Muscle layer of duodenum (tissue), 2 donors: ENCODE results near the gene IL32.
"Not testable (repeated sequence)": the region's sequence is repeated elsewhere in the genome, so short reads cannot be mapped to it uniquely, and the experiment has no call there.

Experiments used
- H3K27ac ChIP-seq: one replicate; pipeline ENCODE4 v1.7.0; 2013; ENCODE audit warnings: mild to moderate bottlenecking, low read length
- H3K27me3 ChIP-seq: one replicate; pipeline ENCODE4 v1.7.0; 2013; ENCODE audit warnings: low read depth, mild to moderate bottlenecking, control low read depth, low read length
- H3K36me3 ChIP-seq, 2 donors: one replicate each; pipeline ENCODE4 v1.7.0; 2013; ENCODE audit warnings: low read length in 2 of 2, control low read depth in 1 of 2, mild to moderate bottlenecking in 1 of 2; ENCODE audit not compliant: insufficient read depth in 2 of 2, control insufficient read depth in 1 of 2
- H3K4me1 ChIP-seq, 2 donors: one replicate each; pipeline ENCODE4 v1.7.0; 2013; ENCODE audit warnings: low read length in 2 of 2, mild to moderate bottlenecking in 2 of 2, control low read depth in 1 of 2, moderate library complexity in 1 of 2; ENCODE audit not compliant: insufficient read depth in 2 of 2, control insufficient read depth in 1 of 2
- H3K4me3 ChIP-seq, 2 donors: one replicate each; pipeline ENCODE4 v1.7.0; 2013; ENCODE audit warnings: low read length in 2 of 2, low read depth in 1 of 2, mild to moderate bottlenecking in 1 of 2
- H3K9me3 ChIP-seq, 2 donors: one replicate each; pipeline ENCODE4 v1.7.0; 2013; ENCODE audit warnings: low read length in 2 of 2, control low read depth in 1 of 2, mild to moderate bottlenecking in 1 of 2; ENCODE audit not compliant: control insufficient read depth in 1 of 2
- donor health status: healthy.

The IL32 gene

DNA sequence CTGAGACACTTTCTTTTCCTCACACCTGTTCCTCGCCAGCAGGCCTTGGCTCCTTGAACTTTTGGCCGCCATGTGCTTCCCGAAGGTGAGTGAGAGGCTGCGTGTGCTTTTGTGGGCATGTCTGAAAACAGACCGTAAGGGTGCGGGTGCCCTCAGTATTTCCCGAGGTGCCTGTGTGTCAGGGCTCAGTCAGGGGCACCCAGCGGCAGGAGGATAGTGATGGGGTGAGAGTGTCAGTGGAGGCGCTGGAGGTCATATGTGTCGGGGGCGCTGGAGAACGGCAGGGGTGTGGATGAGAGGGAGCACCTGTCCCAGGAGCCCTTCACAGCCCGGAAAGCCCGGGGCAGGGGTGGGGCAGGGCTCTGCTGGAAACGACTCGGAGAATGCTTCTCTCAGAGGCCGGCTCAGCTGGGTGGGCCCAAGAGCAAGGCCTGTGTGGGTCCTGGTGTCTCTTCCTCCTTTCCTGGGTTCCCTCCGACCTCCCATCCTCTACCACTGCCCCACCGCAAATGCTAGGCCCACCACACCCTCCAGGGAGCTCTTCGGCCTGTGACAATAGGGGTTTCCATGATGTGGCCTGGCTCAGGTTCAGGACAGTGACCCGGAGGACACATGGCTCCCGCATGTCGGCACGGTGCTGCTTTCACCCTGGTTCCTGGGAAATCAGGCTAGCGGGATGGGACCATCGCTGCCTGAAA lies 451 bp downstream of the IL32 start:
- Histone ChIP-seq H3K4me3 (peak overlapping the region; percentile 48 to 78), H3K27ac (peak overlapping the region; percentile 87), H3K36me3 (no peaks in the 10 kb centered on the region), H3K9me3 (no peaks in the 10 kb centered on the region), H3K4me1 (peaks cover 0 to 6% of the 10 kb centered on the region in 2 donors), H3K27me3 (no peaks in the 10 kb centered on the region)

DNA sequence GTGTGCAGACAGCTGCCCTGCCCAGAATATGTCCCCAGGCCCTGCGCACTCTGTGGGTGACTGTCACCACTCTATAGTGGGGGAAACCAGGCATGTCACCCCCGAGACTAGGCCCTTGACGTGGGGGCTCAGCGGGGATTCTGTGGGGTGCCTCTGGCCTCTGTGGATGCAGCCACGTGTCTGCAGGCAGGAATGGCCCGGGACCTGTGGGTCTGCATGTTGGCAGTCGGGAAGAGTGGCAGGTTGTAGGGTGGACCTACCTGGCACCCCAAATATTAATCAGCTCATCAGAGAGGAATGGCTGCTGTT lies 954 bp downstream of the IL32 start:
- Histone ChIP-seq H3K9me3 (no peaks in the 10 kb centered on the region), H3K36me3 (no peaks in the 10 kb centered on the region), H3K27ac (no peak overlapping the region), H3K4me3 (peak overlapping the region; percentile 48 to 78), H3K4me1 (peaks cover 0 to 6% of the 10 kb centered on the region in 2 donors), H3K27me3 (no peaks in the 10 kb centered on the region)

DNA sequence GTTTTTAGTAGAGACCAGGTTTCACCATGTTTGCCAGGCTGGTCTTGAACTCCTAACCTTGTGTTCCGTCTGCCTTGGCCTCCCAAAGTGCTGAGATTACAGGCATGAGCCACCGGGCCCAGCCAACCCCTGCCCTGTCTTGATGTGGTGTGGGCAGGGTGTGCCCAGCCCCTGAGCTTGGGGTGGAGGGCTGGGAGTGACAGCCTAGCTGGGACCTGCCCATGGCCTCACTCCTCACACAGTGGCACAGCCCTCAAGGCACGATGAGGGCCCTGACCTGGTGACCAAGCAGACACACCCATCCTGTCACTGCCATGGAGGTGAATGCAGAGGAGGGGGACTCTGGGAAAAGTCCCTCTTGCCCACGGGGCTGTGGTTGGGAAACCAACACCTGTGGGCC lies 3.0 kb downstream of the IL32 start:
- no peaks in the 10 kb centered on the region for H3K27me3 ChIP-seq
- H3K27ac ChIP-seq = no peak overlapping the region
- no peaks in the 10 kb centered on the region for H3K36me3 ChIP-seq
- peaks cover 0 to 6% of the 10 kb centered on the region in 2 donors for H3K4me1 ChIP-seq
- H3K4me3 ChIP-seq = no peak overlapping the region
- H3K9me3 ChIP-seq = no peaks in the 10 kb centered on the region

DNA sequence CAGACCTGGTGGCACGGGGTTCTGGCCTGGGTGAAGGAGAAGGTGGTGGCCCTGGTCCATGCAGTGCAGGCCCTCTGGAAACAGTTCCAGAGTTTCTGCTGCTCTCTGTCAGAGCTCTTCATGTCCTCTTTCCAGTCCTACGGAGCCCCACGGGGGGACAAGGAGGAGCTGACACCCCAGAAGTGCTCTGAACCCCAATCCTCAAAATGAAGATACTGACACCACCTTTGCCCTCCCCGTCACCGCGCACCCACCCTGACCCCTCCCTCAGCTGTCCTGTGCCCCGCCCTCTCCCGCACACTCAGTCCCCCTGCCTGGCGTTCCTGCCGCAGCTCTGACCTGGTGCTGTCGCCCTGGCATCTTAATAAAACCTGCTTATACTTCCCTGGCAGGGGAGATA lies 3.7 kb downstream of the IL32 start:
- not testable (repeated sequence) for H3K36me3 ChIP-seq, H3K27me3 ChIP-seq, H3K27ac ChIP-seq, H3K9me3 ChIP-seq, H3K4me3 ChIP-seq, H3K4me1 ChIP-seq

DNA sequence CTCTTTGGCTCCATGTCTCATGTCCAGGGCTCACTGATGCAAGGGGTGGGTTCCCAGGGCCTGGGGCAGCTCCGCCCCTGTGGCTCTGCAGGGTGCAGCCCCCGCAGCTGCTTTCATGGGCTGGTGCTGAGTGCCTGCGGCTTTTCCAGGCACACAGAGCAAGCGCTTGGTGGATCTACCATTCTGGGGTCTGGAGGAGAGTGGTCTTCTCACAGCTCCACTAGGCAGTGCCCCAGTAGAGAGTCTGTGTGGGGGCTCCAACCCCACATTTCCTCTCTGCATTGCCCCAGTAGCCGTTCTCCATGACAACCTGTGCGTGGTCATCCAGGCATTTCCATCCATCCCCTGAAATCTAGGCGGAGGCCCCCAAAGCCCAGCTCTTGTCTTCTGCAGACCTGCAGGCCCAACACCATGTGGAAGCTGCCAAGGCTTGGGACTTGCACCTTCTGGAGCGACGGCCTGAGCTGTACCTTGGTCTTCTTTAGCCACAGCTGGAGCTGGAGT lies 5.2 kb downstream of the IL32 start:
- Histone ChIP-seq H3K27me3 (no peaks in the 10 kb centered on the region), H3K4me3 (no peak overlapping the region), H3K36me3 (no peaks in the 10 kb centered on the region), H3K4me1 (no peaks in the 10 kb centered on the region), H3K27ac (no peak overlapping the region), H3K9me3 (no peaks in the 10 kb centered on the region)

DNA sequence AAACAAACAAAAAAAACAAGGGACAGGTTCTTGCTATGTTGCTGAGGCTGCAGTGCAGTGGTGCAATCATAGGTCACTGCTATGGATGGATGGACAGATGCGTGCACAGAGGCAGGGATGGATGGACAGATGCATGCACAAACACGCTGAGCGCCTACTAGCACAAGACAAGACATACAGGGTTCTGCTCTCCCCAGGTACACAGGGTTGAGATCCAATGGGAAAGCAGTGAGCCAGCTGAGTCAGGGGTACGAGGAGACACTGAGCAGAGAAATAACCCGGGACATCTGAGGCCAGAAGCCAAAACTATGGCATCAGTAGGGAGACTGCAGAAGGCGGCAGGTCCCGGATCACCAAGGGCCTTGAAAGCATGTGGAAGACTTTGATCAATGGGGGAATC lies 6.2 kb downstream of the IL32 start:
- H3K9me3 ChIP-seq = no peaks in the 10 kb centered on the region
- no peaks in the 10 kb centered on the region for H3K27me3 ChIP-seq
- H3K4me3 ChIP-seq = no peak overlapping the region
- H3K4me1 ChIP-seq = no peaks in the 10 kb centered on the region
- H3K36me3 ChIP-seq = no peaks in the 10 kb centered on the region
- H3K27ac ChIP-seq = no peak overlapping the region

DNA sequence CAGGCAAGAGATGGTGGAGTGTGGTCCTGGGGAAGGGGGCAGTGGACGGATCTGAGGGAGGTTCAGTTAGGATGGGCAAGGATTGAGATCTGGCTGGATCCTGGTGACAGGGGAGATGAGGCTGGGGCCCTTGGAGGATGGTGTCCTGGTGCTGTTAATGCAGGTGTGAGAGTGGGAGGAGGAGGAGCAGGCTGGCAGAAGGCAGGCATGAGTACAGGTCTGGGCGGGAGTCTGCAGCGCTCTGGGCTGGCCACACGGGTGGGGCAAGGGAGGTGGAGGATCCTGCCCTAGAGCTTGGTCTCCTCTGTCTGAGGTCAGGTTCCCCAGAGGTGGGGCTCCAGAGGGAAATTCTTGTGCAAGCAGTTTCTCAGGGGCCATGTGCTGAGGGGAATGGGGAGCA lies 6.7 kb downstream of the IL32 start:
- not testable (repeated sequence) for H3K4me3 ChIP-seq, H3K4me1 ChIP-seq, H3K36me3 ChIP-seq, H3K9me3 ChIP-seq, H3K27ac ChIP-seq, H3K27me3 ChIP-seq

DNA sequence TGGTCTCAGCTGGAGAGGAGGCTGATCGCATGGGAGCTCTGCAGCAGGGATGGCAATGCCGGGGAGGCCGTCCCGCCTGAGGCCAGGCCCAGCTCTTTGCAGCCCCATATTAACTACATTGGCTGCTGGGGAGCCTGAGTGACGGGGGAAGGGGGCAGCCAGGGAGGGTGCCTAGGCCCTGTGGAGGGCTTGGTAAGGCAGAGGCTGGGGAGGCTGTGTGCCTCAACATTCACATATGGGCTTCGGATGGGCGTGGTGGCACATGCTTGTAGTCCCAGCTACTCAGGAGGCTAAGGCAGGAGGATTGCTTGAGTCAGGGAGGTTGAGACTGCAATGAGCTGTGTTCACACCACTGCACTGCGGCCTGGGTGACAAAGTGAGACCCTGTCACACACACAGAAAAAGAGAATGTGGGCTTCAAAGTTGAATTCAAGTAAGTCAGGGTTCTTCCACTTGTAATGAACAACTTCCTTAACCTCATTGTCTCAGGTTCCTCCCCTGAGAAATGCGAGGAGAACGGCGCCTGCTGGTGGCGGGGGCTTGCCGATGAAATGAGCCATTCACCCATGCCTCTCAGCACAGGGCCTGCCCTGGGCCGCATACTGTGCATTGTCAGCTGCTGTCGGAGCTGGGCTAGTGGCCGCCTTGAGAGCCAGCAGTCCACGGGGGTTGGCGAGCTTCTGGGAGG lies 7.3 kb downstream of the IL32 start:
- H3K27me3 ChIP-seq, H3K4me1 ChIP-seq, H3K36me3 ChIP-seq, H3K4me3 ChIP-seq, H3K9me3 ChIP-seq, H3K27ac ChIP-seq: not testable (repeated sequence)

DNA sequence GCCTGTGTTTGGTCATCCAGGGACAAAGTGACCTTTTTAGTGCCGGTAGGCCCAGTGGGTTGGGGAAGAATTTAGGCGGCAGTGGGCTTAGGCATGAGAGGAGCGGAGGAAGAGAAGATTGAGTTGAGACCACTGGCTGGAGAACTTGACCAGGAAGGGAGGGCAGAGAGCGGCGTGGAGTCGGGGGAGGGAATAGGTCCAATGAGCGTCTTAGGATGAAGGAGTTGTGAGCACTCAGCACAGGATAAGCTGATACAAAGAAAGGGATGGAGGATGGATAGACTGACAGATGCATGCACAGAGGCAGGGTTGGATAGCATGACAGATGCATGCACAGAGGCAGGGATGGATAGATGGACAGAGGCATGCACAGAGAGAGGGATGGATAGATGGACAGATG lies 8.0 kb downstream of the IL32 start:
- Histone ChIP-seq H3K9me3 (no peaks in the 10 kb centered on the region), H3K27ac (no peak overlapping the region), H3K4me3 (no peak overlapping the region), H3K36me3 (no peaks in the 10 kb centered on the region), H3K27me3 (no peaks in the 10 kb centered on the region), H3K4me1 (no peaks in the 10 kb centered on the region)

DNA sequence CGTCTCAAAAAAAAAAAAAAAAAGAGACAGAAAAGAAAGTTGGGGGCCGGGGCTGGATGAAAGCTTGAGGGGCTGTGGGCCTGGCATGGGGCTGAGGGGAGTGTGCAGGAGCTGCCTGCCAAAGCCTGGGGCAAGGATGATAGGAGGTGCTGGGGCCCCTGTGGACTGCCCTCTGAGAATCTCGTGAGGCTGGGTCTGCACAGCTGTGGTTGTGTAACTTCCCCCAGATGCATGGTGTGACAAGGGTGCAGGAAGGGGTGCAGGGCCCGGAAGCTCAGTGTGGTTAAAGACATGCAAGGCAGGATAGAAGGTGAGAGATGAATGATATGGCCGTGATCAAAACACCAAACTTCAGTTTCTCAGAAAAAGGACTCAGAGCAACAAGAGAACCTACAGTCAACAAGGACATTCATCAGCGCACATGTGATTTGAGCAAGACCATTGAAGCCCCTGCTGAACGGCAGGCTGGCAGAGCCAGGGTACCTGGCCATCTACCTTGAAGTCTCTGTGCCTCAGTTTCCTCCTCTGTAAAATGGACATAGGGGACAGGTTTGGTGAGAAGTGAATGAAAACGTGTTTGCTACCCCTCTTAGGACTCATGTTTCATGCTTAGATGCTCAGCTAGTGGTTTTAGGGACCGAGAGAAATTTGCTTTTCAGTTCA lies 9.6 kb downstream of the IL32 start:
- no peak overlapping the region for H3K27ac ChIP-seq
- no peaks in the 10 kb centered on the region for H3K4me1 ChIP-seq
- no peaks in the 10 kb centered on the region for H3K9me3 ChIP-seq
- no peak overlapping the region for H3K4me3 ChIP-seq
- H3K27me3 ChIP-seq = no peaks in the 10 kb centered on the region
- H3K36me3 ChIP-seq = no peaks in the 10 kb centered on the region

DNA sequence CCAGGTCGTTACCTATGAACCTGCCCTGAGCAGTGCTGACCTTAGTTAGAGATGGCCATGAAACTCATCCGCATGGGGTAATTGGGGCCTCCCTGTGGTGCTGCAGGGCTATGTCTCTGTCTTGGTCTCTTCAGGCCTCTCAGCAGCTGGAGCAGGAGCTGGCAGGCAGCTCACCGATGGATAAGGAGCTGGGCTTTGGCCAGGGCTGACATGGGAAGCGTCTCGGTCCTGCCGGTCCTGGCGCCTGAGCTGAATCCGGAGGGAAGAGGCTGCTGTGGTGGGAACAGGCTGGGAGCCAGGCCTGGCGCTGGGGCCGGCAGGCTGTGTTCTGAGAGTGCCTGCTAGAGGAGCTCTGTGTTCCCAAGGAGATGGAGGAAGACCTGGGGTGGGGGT lies 10.1 kb downstream of the IL32 start:
- no peaks in the 10 kb centered on the region for H3K4me1 ChIP-seq
- no peaks in the 10 kb centered on the region for H3K9me3 ChIP-seq
- H3K36me3 ChIP-seq = no peaks in the 10 kb centered on the region
- no peak overlapping the region for H3K4me3 ChIP-seq
- no peaks in the 10 kb centered on the region for H3K27me3 ChIP-seq
- H3K27ac ChIP-seq = no peak overlapping the region
